GM23338 (cell line): ENCODE results near the gene SMTNL2.

Experiments used
- CREB1 ChIP-seq: fragments of 250-450 bp; sonication (Bioruptor Pico); IDR thresholded peaks from 2 replicates; pipeline ENCODE4 v1.5.0; 2020; ENCODE audit warnings: low read depth, mild to moderate bottlenecking, moderate library complexity
- CTCF ChIP-seq, 2 experiments: fragments of 200-600 bp in 1 of 2; sonication (generic) in 1 of 2; conservative IDR thresholded peaks; 2 replicates each; pipeline versions ENCODE4 v1.5.1 to v1.6.1; 2016 to 2017; ENCODE audit warnings: antibody characterized with exemption in 2 of 2, low read depth in 2 of 2, mild to moderate bottlenecking in 2 of 2, moderate library complexity in 1 of 2
- ETS1 ChIP-seq: IDR thresholded peaks from 2 replicates; pipeline ENCODE4 v1.6.1; 2016; ENCODE audit warnings: antibody characterized with exemption
- EZH2 ChIP-seq: fragments of 200-600 bp; sonication (generic); IDR thresholded peaks from one replicate; pipeline ENCODE4 v1.8.0; 2017; ENCODE audit warnings: antibody characterized with exemption, mild to moderate bottlenecking, low read depth; ENCODE audit not compliant: unreplicated experiment
- EZH2phosphoT487 ChIP-seq: fragments of 200-600 bp; sonication (generic); IDR thresholded peaks from one replicate; pipeline ENCODE4 v1.8.1; 2018; ENCODE audit warnings: antibody characterized with exemption; ENCODE audit not compliant: unreplicated experiment
- JUNB ChIP-seq: IDR thresholded peaks from one replicate; pipeline ENCODE4 v1.6.1; 2016; ENCODE audit warnings: antibody characterized with exemption; ENCODE audit not compliant: unreplicated experiment
- NANOG ChIP-seq: IDR thresholded peaks from 2 replicates; pipeline ENCODE4 v1.6.1; 2016; ENCODE audit warnings: antibody characterized with exemption, borderline replicate concordance
- POLR2AphosphoS5 ChIP-seq: IDR thresholded peaks from 2 replicates; pipeline ENCODE4 v1.6.1; 2016; ENCODE audit warnings: antibody characterized with exemption, low read depth
- REST ChIP-seq: IDR thresholded peaks from one replicate; pipeline ENCODE4 v1.6.1; 2018; ENCODE audit warnings: antibody characterized with exemption; ENCODE audit not compliant: unreplicated experiment
- STAT1 ChIP-seq: IDR thresholded peaks from one replicate; pipeline ENCODE4 v1.6.1; 2016; ENCODE audit warnings: antibody characterized with exemption; ENCODE audit not compliant: unreplicated experiment
- ZNF114 ChIP-seq: fragments of 250-450 bp; sonication (Bioruptor Pico); IDR thresholded peaks from 2 replicates; pipeline ENCODE4 v1.5.0; 2020; ENCODE audit warnings: mild to moderate bottlenecking, moderate library complexity
- ZNF462 ChIP-seq: fragments of 250-450 bp; sonication (Bioruptor Pico); IDR thresholded peaks from 2 replicates; pipeline ENCODE4 v1.5.0; 2020; ENCODE audit warnings: mild to moderate bottlenecking, moderate library complexity

GRCh38 chr17:4562015-4562969 is 22.0 kb upstream of the SMTNL2 start:
- no peak for TF ChIP-seq EZH2
- no peak for TF ChIP-seq EZH2phosphoT487
- TF ChIP-seq POLR2AphosphoS5: no peak
- no peak for TF ChIP-seq CTCF (conservative IDR thresholded peaks at IDR 0.05; ENCODE audit: low read depth in 2 of 2)
- TF ChIP-seq CREB1 (CRISPR knock-in tag): no peak
- no peak for TF ChIP-seq REST
- TF ChIP-seq JUNB: no peak
- no peak for TF ChIP-seq NANOG
- no peak for TF ChIP-seq STAT1
- TF ChIP-seq ZNF114 (CRISPR knock-in tag): no peak
- no peak for TF ChIP-seq ETS1
- no peak for TF ChIP-seq ZNF462
